ENCODE results near the gene DUSP14. TPM values are rescaled to one million over a fixed set of nuclear protein-coding genes. Genes with fewer than 3 reads are reported as not detected.
"Not testable (repeated sequence)": the region's sequence is repeated elsewhere in the genome, so short reads cannot be mapped to it uniquely, and the experiment has no call there.

DUSP14 gene
- total RNA-seq: 7.3 TPM

- DNase-seq (ENCODE audit: low spot score): peak; percentile 79
Measured at GRCh38 chr17:37489197-37490001, at the start of gene DUSP14. Gene DUSP14 (plus strand): TSS chr17:37489891. CDS start chr17:37512273, 22,382 bp downstream.

GRCh38 chr17:37440424-37440823, 49.3 kb upstream of the DUSP14 start:
- no peak for DNase-seq (ENCODE audit: low spot score)

GRCh38 chr17:37441369-37442014, 48.2 kb upstream of the DUSP14 start:
- not testable (repeated sequence) for DNase-seq (ENCODE audit: low spot score)

GRCh38 chr17:37446027-37446426, 43.7 kb upstream of the DUSP14 start:
- no peak for DNase-seq (ENCODE audit: low spot score)

- DNase-seq (ENCODE audit: low spot score): no peak
Measured at GRCh38 chr17:37447641-37448040, 42.0 kb upstream of the DUSP14 start.

GRCh38 chr17:37450112-37450511, 39.6 kb upstream of the DUSP14 start:
- peak; percentile 54 for DNase-seq (ENCODE audit: low spot score)

GRCh38 chr17:37457801-37458200, 31.9 kb upstream of the DUSP14 start:
- not testable (repeated sequence) for DNase-seq (ENCODE audit: low spot score)

GRCh38 chr17:37458805-37459204, 30.9 kb upstream of the DUSP14 start:
- DNase-seq (ENCODE audit: low spot score): no peak

- no peak for DNase-seq (ENCODE audit: low spot score)
Measured at GRCh38 chr17:37461668-37462067, 28.0 kb upstream of the DUSP14 start.

- DNase-seq (ENCODE audit: low spot score): no peak
Measured at GRCh38 chr17:37462492-37462891, 27.2 kb upstream of the DUSP14 start.

- DNase-seq (ENCODE audit: low spot score): no peak
Measured at GRCh38 chr17:37463039-37463438, 26.7 kb upstream of the DUSP14 start.

GRCh38 chr17:37465069-37465616, 24.5 kb upstream of the DUSP14 start:
- DNase-seq (ENCODE audit: low spot score): no peak

GRCh38 chr17:37466471-37466870, 23.2 kb upstream of the DUSP14 start:
- no peak for DNase-seq (ENCODE audit: low spot score)

- DNase-seq (ENCODE audit: low spot score): no peak
Measured at GRCh38 chr17:37470181-37470580, 19.5 kb upstream of the DUSP14 start.

GRCh38 chr17:37475731-37476420, 13.8 kb upstream of the DUSP14 start:
- no peak for DNase-seq (ENCODE audit: low spot score)

GRCh38 chr17:37476431-37477120, 13.1 kb upstream of the DUSP14 start:
- DNase-seq (ENCODE audit: low spot score): no peak

- DNase-seq (ENCODE audit: low spot score): no peak
Measured at GRCh38 chr17:37478187-37478586, 11.5 kb upstream of the DUSP14 start.

- no peak for DNase-seq (ENCODE audit: low spot score)
Measured at GRCh38 chr17:37479025-37479424, 10.7 kb upstream of the DUSP14 start.

GRCh38 chr17:37480427-37480826, 9.3 kb upstream of the DUSP14 start:
- no peak for DNase-seq (ENCODE audit: low spot score)

GRCh38 chr17:37481001-37481665, 8.6 kb upstream of the DUSP14 start:
- DNase-seq (ENCODE audit: low spot score): no peak

Data from ureter (tissue), 1 donor.